Activated B cell treated with CpG ODN at 0.5 μM for 24 hours (primary cell): Measurements from ENCODE around the gene PCNT. TPM values are rescaled to one million over a fixed set of nuclear protein-coding genes. Genes with fewer than 3 reads are reported as not detected.

ENCODE experiments used
- ATAC-seq: fragments of 200-7000 bp; cut with Tn5 transposase; one replicate; pipeline ENCODE4 v1.10.0; 2021; ENCODE audit warnings: low read depth, mild to moderate bottlenecking, moderate library complexity
- CTCF ChIA-PET: fragments of 350-600 bp; sonication (Branson Sonifier 250); formaldehyde crosslinking; loops from one replicate; lab custom pipeline; 2021; ENCODE audit warnings: antibody characterized with exemption; lab: Charles Lee
- POLR2A ChIA-PET: fragments of 350-600 bp; sonication (Branson Sonifier 250); formaldehyde crosslinking; loops from one replicate; lab custom pipeline; 2021; ENCODE audit warnings: antibody characterized with exemption; lab: Charles Lee
- DNase-seq: peaks from one replicate; pipeline ENCODE4 v3.0.0; 2022
- H3K27ac Mint-ChIP-seq: one replicate; pipeline ENCODE4 v1.8.0; 2020; ENCODE audit warnings: mixed read lengths
- H3K27me3 Mint-ChIP-seq: one replicate; pipeline ENCODE4 v1.8.0; 2021; ENCODE audit warnings: mixed read lengths
- H3K36me3 Mint-ChIP-seq: one replicate; pipeline ENCODE4 v1.8.0; 2021; ENCODE audit warnings: low read depth, mixed read lengths
- H3K4me1 Mint-ChIP-seq: one replicate; pipeline ENCODE4 v1.8.0; 2021; ENCODE audit warnings: mixed read lengths
- H3K4me3 Mint-ChIP-seq: one replicate; pipeline ENCODE4 v1.8.0; 2020; ENCODE audit warnings: mild to moderate bottlenecking, mixed read lengths
- H3K9me3 Mint-ChIP-seq: one replicate; pipeline ENCODE4 v1.8.0; 2020; ENCODE audit warnings: mixed read lengths
- CTCF ChIP-seq: fragments of 200-600 bp; IDR thresholded peaks from one replicate; pipeline ENCODE4 v1.8.0; 2022; ENCODE audit warnings: antibody characterized with exemption, mild to moderate bottlenecking
- intact Hi-C: fragments of 100-400 bp; cut with micrococcal nuclease; formaldehyde crosslinking; loops from one replicate; pipeline ENCODE4 v1.15.1; 2024
- total RNA-seq: library from RNA; stranded (reverse); gene quantifications from 2 replicates; pipeline ENCODE4 v1.2.3, GENCODE V29; 2022

Gene PCNT
- total RNA-seq, 1 donor from 2014 or later = 39.7 TPM

GRCh38 chr21:46420241-46421190, 96.6 kb downstream of the PCNT start:
- H3K36me3 Mint-ChIP-seq = peaks cover 55% of the 10 kb centered on the region

GRCh38 chr21:46421191-46421750, 97.3 kb downstream of the PCNT start:
- intact Hi-C loops = no loop called here
- H3K4me3 Mint-ChIP-seq = no peak overlapping the region
- H3K9me3 Mint-ChIP-seq = no peaks in the 10 kb centered on the region
- H3K4me1 Mint-ChIP-seq = peaks cover 3% of the 10 kb centered on the region
- ChIA-PET CTCF (interaction anchor here (1.4 kb wide), 1 partner anchor 278 kb away, joined by 5 read pairs; no protein-coding TSS in a partner anchor), POLR2A (no interaction called here)
- no peaks in the 10 kb centered on the region for H3K27me3 Mint-ChIP-seq
- ATAC-seq (no peak), DNase-seq (no peak)
- H3K36me3 Mint-ChIP-seq = peaks cover 47% of the 10 kb centered on the region
- TF ChIP-seq CTCF = no peak
- no peak overlapping the region for H3K27ac Mint-ChIP-seq

More at GRCh38 chr21:46420241-46421190, 96.6 kb downstream of the PCNT start:
- intact Hi-C loops = no loop called here
- ATAC-seq (no peak), DNase-seq (no peak)
- POLR2A ChIA-PET = no interaction called here
- no peaks in the 10 kb centered on the region for H3K27me3 Mint-ChIP-seq
- no peak overlapping the region for H3K27ac Mint-ChIP-seq
- no peak overlapping the region for H3K4me3 Mint-ChIP-seq
- H3K4me1 Mint-ChIP-seq = peaks cover 3% of the 10 kb centered on the region
- H3K9me3 Mint-ChIP-seq = no peaks in the 10 kb centered on the region
- TF ChIP-seq CTCF = no peak
- CTCF ChIA-PET = interaction anchor here (0.6 to 1.4 kb wide), 2 partner anchors 188 to 277 kb away, joined by 3 to 5 read pairs; no protein-coding TSS in a partner anchor

- intact Hi-C loops = no loop called here
- H3K27ac Mint-ChIP-seq = no peak overlapping the region
- H3K27me3 Mint-ChIP-seq = no peaks in the 10 kb centered on the region
- peaks cover 48% of the 10 kb centered on the region for H3K36me3 Mint-ChIP-seq
- H3K4me1 Mint-ChIP-seq = peaks cover 3% of the 10 kb centered on the region
- ChIA-PET CTCF (no interaction called here), POLR2A (no interaction called here)
- DNase-seq (no peak), ATAC-seq (no peak)
- no peaks in the 10 kb centered on the region for H3K9me3 Mint-ChIP-seq
- H3K4me3 Mint-ChIP-seq = no peak overlapping the region
- no peak for TF ChIP-seq CTCF
Measured at GRCh38 chr21:46421756-46422555, 98.0 kb downstream of the PCNT start.

- Mint-ChIP-seq H3K9me3 (no peaks in the 10 kb centered on the region), H3K27me3 (no peaks in the 10 kb centered on the region), H3K4me1 (peaks cover 3% of the 10 kb centered on the region), H3K36me3 (peaks cover 56% of the 10 kb centered on the region), H3K4me3 (no peak overlapping the region), H3K27ac (no peak overlapping the region)
- intact Hi-C loops = no loop called here
- ChIA-PET POLR2A (interaction anchor here (0.6 kb wide), 1 partner anchor 276 kb away, joined by 4 read pairs; no protein-coding TSS in a partner anchor), CTCF (no interaction called here)
- TF ChIP-seq CTCF = no peak
- ATAC-seq = no peak
- no peak for DNase-seq
Measured at GRCh38 chr21:46422636-46423241, 98.8 kb downstream of the PCNT start.
